Mammary epithelial cell (primary cell): ENCODE results near the gene KLHL18.

Source experiments
- CTCF ChIP-seq, 2 donors: IDR thresholded peaks in 1 of 2; conservative IDR thresholded peaks in 1 of 2; 2 replicates each; pipeline ENCODE4 v1.5.1; 2011 to 2012; ENCODE audit warnings: inconsistent platforms in 2 of 2, low read length in 2 of 2, mild to moderate bottlenecking in 2 of 2, control low read depth in 1 of 2, low read depth in 1 of 2; ENCODE audit not compliant: insufficient read depth in 1 of 2; ENCODE audit errors: extremely low read depth in 1 of 2
- EZH2 ChIP-seq: IDR thresholded peaks from 2 replicates; pipeline ENCODE4 v1.6.1; 2012; ENCODE audit warnings: low read length, inconsistent platforms, borderline replicate concordance

- TF ChIP-seq EZH2 = no peak
- TF ChIP-seq CTCF (conservative IDR thresholded peaks at IDR 0.05 in 1 of 2, IDR thresholded peaks at IDR 0.05 in 1 of 2; ENCODE audit: extremely low read depth in 1 of 2, insufficient read depth in 1 of 2, low read depth in 1 of 2, low read length in 2 of 2) = no peak
Observed at GRCh38 chr3:47362701-47363100, 80.0 kb downstream of the KLHL18 start.
